Measurements from ENCODE around the gene PRXL2B.

GRCh38 chr1:2635361-2636010, 48.9 kb downstream of the PRXL2B start:
- TF ChIP-seq CTCF (conservative IDR thresholded peaks at IDR 0.05; ENCODE audit: low read depth in 2 of 2) (no peak), REST (IDR thresholded peaks at IDR 0.05; ENCODE audit: unreplicated experiment) (no peak), POLR2AphosphoS5 (IDR thresholded peaks at IDR 0.05; ENCODE audit: low read depth) (no peak), EZH2phosphoT487 (IDR thresholded peaks at IDR 0.05; ENCODE audit: unreplicated experiment) (no peak), CREB1 (CRISPR knock-in tag; IDR thresholded peaks at IDR 0.05; ENCODE audit: low read depth) (no peak), EZH2 (IDR thresholded peaks at IDR 0.05; ENCODE audit: low read depth, unreplicated experiment) (no peak)
- TF ChIP-seq, protein P1, sequence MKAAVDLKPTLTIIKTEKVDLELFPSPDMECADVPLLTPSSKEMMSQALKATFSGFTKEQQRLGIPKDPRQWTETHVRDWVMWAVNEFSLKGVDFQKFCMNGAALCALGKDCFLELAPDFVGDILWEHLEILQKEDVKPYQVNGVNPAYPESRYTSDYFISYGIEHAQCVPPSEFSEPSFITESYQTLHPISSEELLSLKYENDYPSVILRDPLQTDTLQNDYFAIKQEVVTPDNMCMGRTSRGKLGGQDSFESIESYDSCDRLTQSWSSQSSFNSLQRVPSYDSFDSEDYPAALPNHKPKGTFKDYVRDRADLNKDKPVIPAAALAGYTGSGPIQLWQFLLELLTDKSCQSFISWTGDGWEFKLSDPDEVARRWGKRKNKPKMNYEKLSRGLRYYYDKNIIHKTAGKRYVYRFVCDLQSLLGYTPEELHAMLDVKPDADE (IDR thresholded peaks at IDR 0.05), result no peak
